Neuronal stem cell (in vitro differentiated cells): ENCODE data around the gene ACTRT2.

Source experiments
- DNase-seq: peaks from one replicate; pipeline ENCODE4 v3.0.0-alpha.2; 2013; ENCODE audit warnings: low spot score
- H2AFZ ChIP-seq: one replicate; pipeline ENCODE4 v1.6.1; 2013; ENCODE audit warnings: mild to moderate bottlenecking, low read length, inconsistent platforms
- H2AK5ac ChIP-seq: 2 replicates; pipeline ENCODE4 v1.6.1; 2013; ENCODE audit warnings: low read depth, mild to moderate bottlenecking, inconsistent platforms, low read length, moderate library complexity, mixed read lengths
- H2BK120ac ChIP-seq: 2 replicates; pipeline ENCODE4 v1.6.1; 2013; ENCODE audit warnings: low read depth, mild to moderate bottlenecking, inconsistent platforms, low read length, moderate library complexity, mixed read lengths
- H2BK12ac ChIP-seq: one replicate; pipeline ENCODE4 v1.6.1; 2013; ENCODE audit warnings: low read length, inconsistent platforms
- H2BK15ac ChIP-seq: 2 replicates; pipeline ENCODE4 v1.6.1; 2013; ENCODE audit warnings: mild to moderate bottlenecking, low read length, inconsistent platforms, mixed read lengths
- H2BK5ac ChIP-seq: one replicate; pipeline ENCODE4 v1.6.1; 2013; ENCODE audit warnings: inconsistent platforms, mild to moderate bottlenecking, low read length, moderate library complexity
- H3K14ac ChIP-seq: one replicate; pipeline ENCODE4 v1.6.1; 2013; ENCODE audit warnings: low read length, inconsistent platforms
- H3K18ac ChIP-seq: 2 replicates; pipeline ENCODE4 v1.6.1; 2013; ENCODE audit warnings: low read length, inconsistent platforms
- H3K23ac ChIP-seq: 2 replicates; pipeline ENCODE4 v1.6.1; 2013; ENCODE audit warnings: low read depth, mild to moderate bottlenecking, mixed read lengths, low read length, inconsistent platforms; ENCODE audit not compliant: poor library complexity
- H3K27ac ChIP-seq: replicated peaks from 3 replicates; pipeline ENCODE4 v1.5.1; 2013; ENCODE audit warnings: low read length, inconsistent platforms
- H3K27me3 ChIP-seq, 3 experiments: 2 replicates each; pipeline ENCODE4 v1.6.1; 2013; ENCODE audit warnings: low read length in 3 of 3, mild to moderate bottlenecking in 2 of 3, inconsistent platforms in 1 of 3, low read depth in 1 of 3, mixed read lengths in 1 of 3, moderate library complexity in 1 of 3; ENCODE audit not compliant: control insufficient read depth in 3 of 3, insufficient read depth in 3 of 3
- H3K36me3 ChIP-seq, 2 donors: replicated peaks in 1 of 2; 2 replicates each; pipeline ENCODE4 v1.6.1; 2013; ENCODE audit warnings: low read length in 2 of 2; ENCODE audit not compliant: control insufficient read depth in 2 of 2, insufficient read depth in 2 of 2
- H3K4ac ChIP-seq: 2 replicates; pipeline ENCODE4 v1.6.1; 2013; ENCODE audit warnings: inconsistent platforms, mild to moderate bottlenecking, low read length, moderate library complexity
- H3K4me1 ChIP-seq, 2 donors: 1 replicate in 1 of 2; 2 replicates in 1 of 2; pipeline ENCODE4 v1.6.1; 2013; ENCODE audit warnings: low read length in 2 of 2, low read depth in 1 of 2; ENCODE audit not compliant: control insufficient read depth in 2 of 2, insufficient read depth in 1 of 2
- H3K4me2 ChIP-seq: one replicate; pipeline ENCODE4 v1.6.1; 2013; ENCODE audit warnings: mild to moderate bottlenecking, low read length, inconsistent platforms; ENCODE audit not compliant: insufficient read depth, poor library complexity, severe bottlenecking
- H3K4me3 ChIP-seq, 2 donors: 2 replicates each; pipeline ENCODE4 v1.5.1; 2013; ENCODE audit warnings: low read length in 2 of 2, mild to moderate bottlenecking in 2 of 2, inconsistent platforms in 1 of 2, moderate library complexity in 1 of 2
- H3K79me1 ChIP-seq: one replicate; pipeline ENCODE4 v1.6.1; 2013; ENCODE audit warnings: low read depth, mild to moderate bottlenecking, inconsistent platforms, low read length, moderate library complexity
- H3K9ac ChIP-seq: one replicate; pipeline ENCODE4 v1.6.1; 2013; ENCODE audit warnings: mild to moderate bottlenecking, low read depth, low read length, inconsistent platforms; ENCODE audit not compliant: poor library complexity
- H3K9me3 ChIP-seq, 2 donors: replicated peaks in 1 of 2; 2 replicates each; pipeline versions ENCODE3 to v1.6.1; 2013; ENCODE audit warnings: low read length in 2 of 2, mild to moderate bottlenecking in 2 of 2, inconsistent platforms in 1 of 2, low read depth in 1 of 2, mixed read lengths in 1 of 2, moderate library complexity in 1 of 2; ENCODE audit not compliant: control insufficient read depth in 2 of 2, insufficient read depth in 1 of 2
- H4K8ac ChIP-seq: one replicate; pipeline ENCODE4 v1.6.1; 2013; ENCODE audit warnings: low read depth, mild to moderate bottlenecking, inconsistent platforms, low read length, moderate library complexity
- H4K91ac ChIP-seq: one replicate; pipeline ENCODE4 v1.6.1; 2013; ENCODE audit warnings: low read length, low read depth, mild to moderate bottlenecking, inconsistent platforms; ENCODE audit not compliant: poor library complexity
- WGBS, 2 donors: extraction: QIAGEN DNeasy Blood & Tissue Kit; methylation state at CpG; one replicate each; pipeline ENCODE4 v1.1.7; 2013; ENCODE audit warnings: missing lambda C conversion rate in 2 of 2, mixed read lengths in 1 of 2; ENCODE audit not compliant: insufficient read length in 2 of 2, insufficient replicate concordance in 1 of 2; ENCODE audit errors: extremely low coverage in 2 of 2; 5-methylcytosine and 5-hydroxymethylcytosine counted together

The ACTRT2 gene

DNA sequence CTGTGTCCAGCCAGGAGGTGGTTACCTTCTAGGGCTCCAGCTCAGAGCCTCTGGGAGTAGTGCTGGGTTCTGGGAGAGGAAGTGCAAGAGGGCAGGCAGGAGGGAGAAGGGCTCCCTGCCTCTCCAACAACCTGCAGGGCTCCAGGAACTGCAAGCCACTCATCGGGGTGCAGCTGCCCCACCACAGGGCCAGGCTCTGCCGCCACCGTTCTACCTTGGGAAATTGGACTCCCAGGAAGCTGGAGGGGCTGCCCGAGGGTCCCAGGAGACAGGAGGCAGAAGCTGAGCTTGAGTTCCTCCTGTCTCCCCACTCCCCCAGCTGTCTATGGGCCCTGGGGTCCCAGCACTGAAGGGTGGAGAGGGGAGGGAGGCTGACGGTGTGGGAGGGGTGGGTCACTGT lies 40.3 kb downstream of the ACTRT2 start:
- peaks cover 0 to 5% of the 10 kb centered on the region in 2 donors for H3K9me3 ChIP-seq
- peak overlapping the region; percentile 76 for H2AK5ac ChIP-seq
- H3K27me3 ChIP-seq, result peaks cover 27 to 96% (median 58%) of the 10 kb centered on the region in 3 experiments
- peak overlapping the region; percentile 6 for H2BK15ac ChIP-seq
- no peak overlapping the region for H3K27ac ChIP-seq
- no peak overlapping the region for H2AFZ ChIP-seq
- no CpG with 5 or more reads among the region's 5 CpGs for WGBS, 2 donors
- H2BK5ac ChIP-seq, result peak overlapping the region; percentile 58
- H4K8ac ChIP-seq, result no peak overlapping the region
- no peak overlapping the region for H4K91ac ChIP-seq
- no peak overlapping the region for H3K23ac ChIP-seq
- no peak overlapping the region for H3K9ac ChIP-seq
- DNase-seq, result no peak
- H3K4ac ChIP-seq, result peak overlapping the region; percentile 14
- no peak overlapping the region for H3K4me3 ChIP-seq
- peak overlapping the region; percentile 81 for H3K18ac ChIP-seq
- H3K4me1 ChIP-seq, result peaks cover 0 to 18% of the 10 kb centered on the region in 2 donors
- no peak overlapping the region for H3K4me2 ChIP-seq
- H3K36me3 ChIP-seq, result no peaks in the 10 kb centered on the region
- no peak overlapping the region for H2BK120ac ChIP-seq
- H3K79me1 ChIP-seq, result no peaks in the 10 kb centered on the region
- H2BK12ac ChIP-seq, result peak overlapping the region; percentile 75
- H3K14ac ChIP-seq, result no peak overlapping the region

DNA sequence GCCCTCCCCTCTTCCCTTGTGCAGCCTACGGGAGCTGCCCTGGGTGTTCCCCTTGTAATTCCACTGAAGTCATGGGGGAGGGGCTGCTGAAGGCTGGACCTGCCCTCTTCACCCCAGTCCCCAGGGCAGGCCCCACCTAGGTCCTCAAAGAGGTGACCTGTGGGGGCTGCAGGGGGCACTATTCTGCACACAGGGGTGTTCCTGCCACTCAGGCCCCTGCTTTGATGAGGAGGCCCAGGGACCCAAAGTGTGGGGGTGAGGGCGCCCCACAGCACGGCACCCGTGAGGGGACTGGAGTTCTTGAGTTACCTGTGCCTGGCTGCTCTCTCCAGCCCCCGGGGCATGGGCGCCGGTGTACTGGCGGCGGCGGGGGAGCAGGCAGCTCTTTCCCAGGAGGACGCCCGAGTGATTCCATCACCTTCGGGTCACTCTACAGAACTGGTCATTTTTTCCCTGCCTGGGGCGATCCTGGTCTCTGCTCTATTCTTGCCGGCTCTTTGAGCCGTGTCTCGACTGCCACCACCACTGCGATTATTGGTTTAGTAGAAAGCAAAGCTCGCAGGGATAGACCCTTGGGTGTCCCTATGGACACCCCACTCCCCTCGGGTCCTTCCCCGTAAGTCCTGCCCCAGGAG lies 40.8 kb downstream of the ACTRT2 start:
- Histone ChIP-seq H3K4me3 (peak overlapping the region in 1 of 2 donors; percentile 22), H2AFZ (no peak overlapping the region), H3K4ac (no peak overlapping the region), H2BK120ac (no peak overlapping the region), H2BK5ac (no peak overlapping the region), H2AK5ac (peak overlapping the region; percentile 76), H3K27me3 (peaks cover 32 to 97% (median 63%) of the 10 kb centered on the region in 3 experiments), H3K23ac (no peak overlapping the region), H3K9me3 (peaks cover 0 to 3% of the 10 kb centered on the region in 2 donors), H4K91ac (no peak overlapping the region), H3K9ac (no peak overlapping the region), H3K27ac (no peak overlapping the region), H3K4me1 (peaks cover 0 to 19% of the 10 kb centered on the region in 2 donors), H2BK15ac (no peak overlapping the region), H4K8ac (no peak overlapping the region), H3K18ac (peak overlapping the region; percentile 86), H3K14ac (no peak overlapping the region), H3K79me1 (peaks cover 2% of the 10 kb centered on the region), H3K36me3 (no peaks in the 10 kb centered on the region), H3K4me2 (peak overlapping the region; percentile 51), H2BK12ac (no peak overlapping the region)
- no CpG with 5 or more reads among the region's 21 CpGs for WGBS, 2 donors
- no peak for DNase-seq

DNA sequence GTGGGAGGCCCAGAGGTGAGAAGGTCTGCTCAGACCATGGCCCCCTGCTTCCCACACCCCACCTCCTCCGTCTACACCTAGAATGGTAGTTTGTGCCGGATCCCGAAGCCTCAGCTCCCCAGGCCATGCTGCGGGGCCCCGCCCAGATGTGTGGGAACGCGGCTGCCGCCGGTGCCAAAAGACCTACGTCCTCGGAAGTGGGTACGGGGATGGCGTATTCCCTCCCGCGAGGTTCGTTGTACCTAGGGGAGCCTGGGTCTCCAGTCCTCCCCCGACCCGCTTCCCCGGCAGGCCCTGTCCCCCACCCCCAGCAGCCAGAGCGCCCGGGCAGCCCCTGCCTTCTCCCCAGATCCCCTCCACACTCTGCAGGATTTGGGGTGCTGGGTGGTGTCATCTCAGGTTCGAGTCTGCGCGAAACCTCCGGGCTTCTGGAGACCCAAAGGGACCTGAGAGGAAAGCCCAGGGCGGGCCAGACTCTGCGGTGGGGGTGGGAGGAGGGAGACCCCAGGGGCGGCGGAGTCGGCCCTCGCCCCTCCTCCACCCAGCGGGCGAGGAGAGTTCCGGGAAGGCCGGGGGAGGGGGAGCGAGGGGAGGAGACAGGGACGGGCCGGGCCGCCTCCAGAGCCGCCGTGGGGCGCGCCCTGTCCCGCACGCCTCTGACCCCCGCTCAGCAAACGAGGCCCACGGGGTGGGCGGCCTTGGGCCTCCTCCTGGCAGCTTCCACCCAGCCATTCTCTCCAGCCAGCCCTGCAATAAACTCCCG lies 41.5 kb downstream of the ACTRT2 start:
- WGBS, 2 donors, result no CpG with 5 or more reads among the region's 50 CpGs
- Histone ChIP-seq H3K36me3 (no peaks in the 10 kb centered on the region), H2AFZ (no peak overlapping the region), H3K79me1 (peaks cover 4% of the 10 kb centered on the region), H4K8ac (no peak overlapping the region), H2AK5ac (peak overlapping the region; percentile 78), H3K9me3 (peaks cover 0 to 3% of the 10 kb centered on the region in 2 donors), H3K4me1 (peaks cover 0 to 22% of the 10 kb centered on the region in 2 donors), H3K27ac (no peak overlapping the region), H3K9ac (no peak overlapping the region), H3K4me3 (peak overlapping the region in 1 of 2 donors; percentile 33), H3K27me3 (peaks cover 39 to 97% (median 70%) of the 10 kb centered on the region in 3 experiments), H3K18ac (peak overlapping the region; percentile 78), H3K14ac (peak overlapping the region; percentile 14), H4K91ac (no peak overlapping the region), H2BK5ac (no peak overlapping the region), H2BK120ac (peak overlapping the region; percentile 24), H2BK15ac (peak overlapping the region; percentile 54), H3K4me2 (peak overlapping the region; percentile 51), H3K23ac (no peak overlapping the region), H3K4ac (no peak overlapping the region), H2BK12ac (no peak overlapping the region)
- no peak for DNase-seq
